MM.1S (cell line): ENCODE measurements around the gene CAPN6.

Experiments used
- CTCF ChIP-seq: fragments of 300-600 bp; sonication (generic); IDR thresholded peaks from 2 replicates; pipeline ENCODE4 v1.5.1; 2016; ENCODE audit warnings: antibody characterized with exemption, low read length, mixed read lengths
- EZH2 ChIP-seq: fragments of 300-600 bp; sonication (generic); optimal IDR thresholded peaks from 2 replicates; pipeline ENCODE3; 2017; ENCODE audit warnings: low read depth, mild to moderate bottlenecking, antibody characterized with exemption, low read length, mixed read lengths
- EZH2phosphoT487 ChIP-seq: fragments of 300-600 bp; sonication (generic); IDR thresholded peaks from 2 replicates; pipeline ENCODE4 v1.6.1; 2018; ENCODE audit warnings: antibody characterized with exemption, low read length

- TF ChIP-seq CTCF (no peak), EZH2 (no peak), EZH2phosphoT487 (no peak)
Measured at GRCh38 chrX:111302284-111302683, 32.0 kb upstream of the CAPN6 start.
